Subcutaneous adipose tissue (tissue), 4 donors: Measurements from ENCODE around the gene KCTD1. TPM values are rescaled to one million over a fixed set of nuclear protein-coding genes. Genes with fewer than 3 reads are reported as not detected.

Experiments
- CTCF ChIP-seq: fragments of 450-650 bp; IDR thresholded peaks from one replicate; pipeline ENCODE4 v1.5.1; 2016; ENCODE audit warnings: low read depth, mild to moderate bottlenecking, control low read depth, antibody characterized with exemption, moderate library complexity
- total RNA-seq, 4 donors: library from RNA; depleted of rRNA; stranded (reverse); fragments of >200 nt; gene quantifications; one replicate each; pipeline ENCODE4 v1.1.0, GENCODE V29; 2016

KCTD1 gene
- total RNA-seq, 4 donors from 2014 or later = 5.9 to 15.8 (median 8.5) TPM

- TF ChIP-seq CTCF = no peak
Observed at GRCh38 chr18:26526966-26527234, 21.5 kb downstream of the KCTD1 start.

GRCh38 chr18:26526128-26526965, 22.0 kb downstream of the KCTD1 start:
- TF ChIP-seq CTCF = no peak

GRCh38 chr18:26524504-26525351, 23.6 kb downstream of the KCTD1 start:
- no peak for TF ChIP-seq CTCF

- TF ChIP-seq CTCF = no peak
Observed at GRCh38 chr18:26524002-26524401, 24.4 kb downstream of the KCTD1 start.

- TF ChIP-seq CTCF = no peak
Observed at GRCh38 chr18:26521617-26522016, 26.7 kb downstream of the KCTD1 start.

- TF ChIP-seq CTCF = no peak
Observed at GRCh38 chr18:26520974-26521373, 27.4 kb downstream of the KCTD1 start.

GRCh38 chr18:26519114-26519513, 29.2 kb downstream of the KCTD1 start:
- TF ChIP-seq CTCF = no peak
